ENCODE results near the gene ZNF200. TPM values are rescaled to one million over a fixed set of nuclear protein-coding genes. Genes with fewer than 3 reads are reported as not detected.
A peak's percentile ranks its signal among the peaks of the same experiment; 100 is the strongest.

The ZNF200 gene
- total and polyA plus RNA-seq, 2 experiments from 2014 or later: 4.6 to 12.5 TPM

DNA sequence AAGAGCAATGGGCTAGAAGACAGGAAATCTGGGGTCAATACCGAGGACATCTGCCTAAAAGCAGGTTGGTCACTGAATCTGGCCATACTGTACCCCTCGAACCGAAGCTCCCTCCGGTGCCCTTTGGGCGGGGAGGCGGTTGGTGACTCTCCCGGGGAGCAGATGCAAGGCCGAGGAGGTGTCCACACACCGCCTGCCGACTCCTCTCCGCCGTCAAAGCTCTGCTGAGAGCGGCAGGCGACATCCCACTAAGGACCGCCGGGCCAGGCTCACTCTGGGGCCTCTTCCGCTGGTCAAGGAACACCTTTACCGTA, 458 bp downstream of the ZNF200 start:
- TF ChIP-seq EZH2 (IDR thresholded peaks at IDR 0.05; ENCODE audit: borderline replicate concordance) (no peak), EZH2phosphoT487 (IDR thresholded peaks at IDR 0.05; ENCODE audit: low read depth, severe bottlenecking, unreplicated experiment) (no peak)
- TF ChIP-seq, protein P1, sequence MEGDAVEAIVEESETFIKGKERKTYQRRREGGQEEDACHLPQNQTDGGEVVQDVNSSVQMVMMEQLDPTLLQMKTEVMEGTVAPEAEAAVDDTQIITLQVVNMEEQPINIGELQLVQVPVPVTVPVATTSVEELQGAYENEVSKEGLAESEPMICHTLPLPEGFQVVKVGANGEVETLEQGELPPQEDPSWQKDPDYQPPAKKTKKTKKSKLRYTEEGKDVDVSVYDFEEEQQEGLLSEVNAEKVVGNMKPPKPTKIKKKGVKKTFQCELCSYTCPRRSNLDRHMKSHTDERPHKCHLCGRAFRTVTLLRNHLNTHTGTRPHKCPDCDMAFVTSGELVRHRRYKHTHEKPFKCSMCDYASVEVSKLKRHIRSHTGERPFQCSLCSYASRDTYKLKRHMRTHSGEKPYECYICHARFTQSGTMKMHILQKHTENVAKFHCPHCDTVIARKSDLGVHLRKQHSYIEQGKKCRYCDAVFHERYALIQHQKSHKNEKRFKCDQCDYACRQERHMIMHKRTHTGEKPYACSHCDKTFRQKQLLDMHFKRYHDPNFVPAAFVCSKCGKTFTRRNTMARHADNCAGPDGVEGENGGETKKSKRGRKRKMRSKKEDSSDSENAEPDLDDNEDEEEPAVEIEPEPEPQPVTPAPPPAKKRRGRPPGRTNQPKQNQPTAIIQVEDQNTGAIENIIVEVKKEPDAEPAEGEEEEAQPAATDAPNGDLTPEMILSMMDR (IDR thresholded peaks at IDR 0.05; ENCODE audit: poor library complexity): no peak
- Histone ChIP-seq H3K27me3 (no peaks in the 10 kb centered on the region), H3K9me2 (replicated peaks; ENCODE audit: insufficient read depth) (no peaks in the 10 kb centered on the region), H2AFZ (peak overlapping the region; percentile 62), H3K4me2 (peak overlapping the region; percentile 96), H3K4me1 (ENCODE audit: insufficient read depth) (peaks cover 7% of the 10 kb centered on the region), H3K27ac (peak overlapping the region; percentile 96), H3K36me3 (replicated peaks; ENCODE audit: insufficient read depth, low read depth) (peaks cover 19% of the 10 kb centered on the region), H3K9me3 (ENCODE audit: low read depth) (peaks cover 4% of the 10 kb centered on the region), H4K20me1 (ENCODE audit: insufficient read depth, poor library complexity, severe bottlenecking) (no peaks in the 10 kb centered on the region), H3K4me3 (peak overlapping the region; percentile 55), H3K79me2 (peaks cover 17% of the 10 kb centered on the region)
- WGBS (ENCODE audit: low lambda C conversion rate, missing lambda C conversion rate): 9% methylated on average over 18 of the region's 18 CpGs
- no peak for DNase-seq (ENCODE audit: low spot score)

DNA sequence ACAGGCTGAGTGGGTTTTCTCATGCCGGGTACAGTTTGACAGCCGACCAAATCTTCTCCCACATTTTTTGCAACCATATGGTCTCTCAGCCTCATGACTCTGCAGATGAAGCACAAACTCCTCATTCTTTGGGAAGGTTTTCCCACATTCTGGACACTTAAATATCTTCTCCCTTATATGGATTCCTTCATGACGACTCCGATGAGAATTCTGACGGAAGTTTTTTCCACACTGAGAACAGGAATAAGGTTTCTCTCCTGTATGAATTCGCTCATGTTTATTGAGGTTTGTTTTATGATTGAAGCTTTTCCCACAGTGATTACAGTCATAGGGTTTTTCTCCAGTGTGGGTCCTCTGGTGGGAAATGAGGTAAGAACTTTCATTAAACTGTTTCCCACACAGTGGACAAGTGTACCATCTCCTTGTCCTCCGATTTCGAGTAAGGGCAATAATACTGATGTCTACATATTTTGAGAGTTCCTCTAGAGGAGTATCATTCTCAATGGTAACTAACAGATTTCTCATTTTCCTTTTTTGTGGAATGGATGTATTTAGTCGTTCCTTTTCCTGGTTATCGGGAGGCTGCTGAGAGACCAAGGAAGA, 10.9 kb downstream of the ZNF200 start:
- Histone ChIP-seq H3K4me1 (ENCODE audit: insufficient read depth) (no peaks in the 10 kb centered on the region), H4K20me1 (ENCODE audit: insufficient read depth, poor library complexity, severe bottlenecking) (no peaks in the 10 kb centered on the region), H2AFZ (no peak overlapping the region), H3K9me3 (ENCODE audit: low read depth) (peaks cover 60% of the 10 kb centered on the region), H3K9me2 (replicated peaks; ENCODE audit: insufficient read depth) (no peaks in the 10 kb centered on the region), H3K36me3 (replicated peaks; ENCODE audit: insufficient read depth, low read depth) (peaks cover 20% of the 10 kb centered on the region), H3K27me3 (no peaks in the 10 kb centered on the region), H3K79me2 (no peaks in the 10 kb centered on the region), H3K27ac (no peak overlapping the region), H3K4me3 (no peak overlapping the region), H3K4me2 (no peak overlapping the region)
- TF ChIP-seq EZH2phosphoT487 (IDR thresholded peaks at IDR 0.05; ENCODE audit: low read depth, severe bottlenecking, unreplicated experiment): no peak
- TF ChIP-seq, protein P1 (IDR thresholded peaks at IDR 0.05; ENCODE audit: poor library complexity): no peak
- no peak for TF ChIP-seq EZH2 (IDR thresholded peaks at IDR 0.05; ENCODE audit: borderline replicate concordance)
- no peak for DNase-seq (ENCODE audit: low spot score)
- 95% methylated on average over 10 of the region's 10 CpGs for WGBS (ENCODE audit: low lambda C conversion rate, missing lambda C conversion rate)

GRCh38 chr16:3220839-3221238, 14.1 kb downstream of the ZNF200 start:
- Histone ChIP-seq H2AFZ (no peak overlapping the region), H3K4me1 (ENCODE audit: insufficient read depth) (no peaks in the 10 kb centered on the region), H3K79me2 (no peaks in the 10 kb centered on the region), H3K27me3 (no peaks in the 10 kb centered on the region), H3K9me3 (ENCODE audit: low read depth) (peaks cover 33% of the 10 kb centered on the region), H3K36me3 (replicated peaks; ENCODE audit: insufficient read depth, low read depth) (peaks cover 20% of the 10 kb centered on the region), H3K9me2 (replicated peaks; ENCODE audit: insufficient read depth) (no peaks in the 10 kb centered on the region), H3K4me3 (no peak overlapping the region), H3K27ac (no peak overlapping the region), H3K4me2 (no peak overlapping the region), H4K20me1 (ENCODE audit: insufficient read depth, poor library complexity, severe bottlenecking) (no peaks in the 10 kb centered on the region)
- 93% methylated on average over 10 of the region's 10 CpGs for WGBS (ENCODE audit: low lambda C conversion rate, missing lambda C conversion rate)
- no peak for DNase-seq (ENCODE audit: low spot score)
- TF ChIP-seq, protein P1 (IDR thresholded peaks at IDR 0.05; ENCODE audit: poor library complexity): no peak
- no peak for TF ChIP-seq EZH2phosphoT487 (IDR thresholded peaks at IDR 0.05; ENCODE audit: low read depth, severe bottlenecking, unreplicated experiment)
- no peak for TF ChIP-seq EZH2 (IDR thresholded peaks at IDR 0.05; ENCODE audit: borderline replicate concordance)

All from hepatocyte (in vitro differentiated cells).